Esophagus squamous epithelium (tissue), 5 donors: ENCODE measurements around the gene SLC7A5. TPM values are rescaled to one million over a fixed set of nuclear protein-coding genes. Genes with fewer than 3 reads are reported as not detected.

Experiments used
- DNase-seq: peaks from one replicate; lab custom pipeline; 2025; lab: John Stamatoyannopoulos, UW
- H3K27ac ChIP-seq, 4 donors: fragments of 200-600 bp; sonication (generic); one replicate each; pipeline ENCODE4 v1.5.1; 2016 to 2019; ENCODE audit warnings: mild to moderate bottlenecking in 1 of 4
- H3K27me3 ChIP-seq, 4 donors: fragments of 200-600 bp; sonication (generic); 1 replicate in 3 of 4; 2 replicates in 1 of 4; pipeline versions ENCODE4 v1.5.1 to v1.6.0; 2017 to 2021; ENCODE audit warnings: antibody characterized with exemption in 1 of 4
- H3K36me3 ChIP-seq, 3 donors: fragments of 200-600 bp; sonication (generic); one replicate each; pipeline ENCODE4 v1.5.1; 2016 to 2019
- H3K4me1 ChIP-seq, 3 donors: fragments of 200-600 bp; sonication (generic); one replicate each; pipeline ENCODE4 v1.5.1; 2017 to 2019
- H3K4me3 ChIP-seq, 4 donors: fragments of 200-600 bp; sonication (generic); 1 replicate in 3 of 4; 2 replicates in 1 of 4; pipeline ENCODE4 v1.5.1; 2016 to 2019; ENCODE audit warnings: mild to moderate bottlenecking in 2 of 4, moderate library complexity in 1 of 4
- H3K9me3 ChIP-seq, 3 donors: fragments of 200-600 bp; sonication (generic); one replicate each; pipeline ENCODE4 v1.5.1; 2016 to 2019
- POLR2A ChIP-seq, 4 donors: fragments of 450-650 bp; IDR thresholded peaks; one replicate each; pipeline ENCODE4 v1.6.1; 2017; ENCODE audit warnings: antibody characterized with exemption in 4 of 4, mild to moderate bottlenecking in 4 of 4, moderate library complexity in 3 of 4
- WGBS, 2 donors: methylation state at CpG; one replicate each; pipeline ENCODE4 v1.1.5; 2018; 5-methylcytosine and 5-hydroxymethylcytosine counted together
- intact Hi-C: fragments of 100-400 bp; cut with DNase I; formaldehyde crosslinking; loops from one replicate; pipeline ENCODE4 v1.15.0; 2022
- total RNA-seq, 4 donors: library from RNA; depleted of rRNA; stranded (reverse); fragments of >200 nt; gene quantifications; one replicate each; pipeline ENCODE4 v1.1.0, GENCODE V29; 2016
- TF ChIP-seq, protein P1 (sequence below), 6 experiments: fragments of 450-650 bp in 4 of 6; fragments of 200-600 bp in 2 of 6; sonication (generic) in 2 of 6; IDR thresholded peaks; one replicate each; pipeline ENCODE4 v1.5.1; 2016 to 2019; ENCODE audit warnings: antibody characterized with exemption in 6 of 6, mild to moderate bottlenecking in 4 of 6, moderate library complexity in 4 of 6
- donor health status: DM: yes; HTN: yes; CAD: no.

SLC7A5 gene
- total RNA-seq, 4 donors from 2014 or later: 75.3 to 179 (median 145) TPM

DNA sequence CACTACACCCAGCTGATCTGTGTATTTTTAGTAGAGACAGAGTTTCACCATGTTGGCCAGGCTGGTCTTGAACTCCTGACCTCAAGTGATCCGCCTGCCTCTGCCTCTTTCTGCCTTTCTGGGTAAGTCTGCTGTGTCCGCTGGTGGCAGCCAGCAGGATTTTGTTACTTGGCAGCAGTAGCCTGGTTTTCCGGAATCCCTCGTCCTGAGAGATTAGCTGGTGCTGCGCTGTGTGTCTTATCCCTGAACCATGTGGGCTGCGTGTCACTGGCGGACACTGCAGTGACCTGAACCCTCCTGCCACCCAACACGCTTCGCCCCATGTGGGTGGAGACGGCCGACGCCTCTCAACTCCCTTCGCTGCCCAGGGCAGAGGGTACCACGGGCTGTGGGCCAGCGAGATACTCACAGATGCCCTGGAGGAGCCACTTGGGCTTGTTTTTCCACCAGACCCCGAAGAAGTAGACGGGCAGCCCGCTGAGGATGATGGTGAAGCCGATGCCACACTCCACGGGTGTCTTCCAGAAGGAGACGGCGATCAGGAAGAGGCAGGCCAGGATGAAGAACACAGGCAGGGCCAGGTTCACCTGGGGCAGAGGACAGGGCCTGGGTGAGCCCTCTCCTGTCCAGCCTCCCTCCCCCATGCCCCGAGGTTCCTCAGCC lies 35.2 kb downstream of the SLC7A5 start:
- H3K27me3 ChIP-seq: peaks cover 0 to 34% (median 0%) of the 10 kb centered on the region in 4 donors
- 40 to 73% methylated on average over 5 to 8 of the region's 23 CpGs for WGBS, 2 donors
- no peak for DNase-seq
- no peaks in the 10 kb centered on the region for H3K9me3 ChIP-seq
- peaks cover 22 to 99% (median 37%) of the 10 kb centered on the region in 3 donors for H3K4me1 ChIP-seq
- peaks cover 3 to 79% (median 5%) of the 10 kb centered on the region in 3 donors for H3K36me3 ChIP-seq
- H3K27ac ChIP-seq: peak overlapping the region; percentile 72 to 85 (median 82)
- intact Hi-C loops: no loop called here
- peak overlapping the region in 2 of 4 donors; percentile 31 to 47 for H3K4me3 ChIP-seq
- TF ChIP-seq, protein P1, sequence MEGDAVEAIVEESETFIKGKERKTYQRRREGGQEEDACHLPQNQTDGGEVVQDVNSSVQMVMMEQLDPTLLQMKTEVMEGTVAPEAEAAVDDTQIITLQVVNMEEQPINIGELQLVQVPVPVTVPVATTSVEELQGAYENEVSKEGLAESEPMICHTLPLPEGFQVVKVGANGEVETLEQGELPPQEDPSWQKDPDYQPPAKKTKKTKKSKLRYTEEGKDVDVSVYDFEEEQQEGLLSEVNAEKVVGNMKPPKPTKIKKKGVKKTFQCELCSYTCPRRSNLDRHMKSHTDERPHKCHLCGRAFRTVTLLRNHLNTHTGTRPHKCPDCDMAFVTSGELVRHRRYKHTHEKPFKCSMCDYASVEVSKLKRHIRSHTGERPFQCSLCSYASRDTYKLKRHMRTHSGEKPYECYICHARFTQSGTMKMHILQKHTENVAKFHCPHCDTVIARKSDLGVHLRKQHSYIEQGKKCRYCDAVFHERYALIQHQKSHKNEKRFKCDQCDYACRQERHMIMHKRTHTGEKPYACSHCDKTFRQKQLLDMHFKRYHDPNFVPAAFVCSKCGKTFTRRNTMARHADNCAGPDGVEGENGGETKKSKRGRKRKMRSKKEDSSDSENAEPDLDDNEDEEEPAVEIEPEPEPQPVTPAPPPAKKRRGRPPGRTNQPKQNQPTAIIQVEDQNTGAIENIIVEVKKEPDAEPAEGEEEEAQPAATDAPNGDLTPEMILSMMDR (IDR thresholded peaks at IDR 0.05): no peak
- no peak for TF ChIP-seq POLR2A (IDR thresholded peaks at IDR 0.05)

DNA sequence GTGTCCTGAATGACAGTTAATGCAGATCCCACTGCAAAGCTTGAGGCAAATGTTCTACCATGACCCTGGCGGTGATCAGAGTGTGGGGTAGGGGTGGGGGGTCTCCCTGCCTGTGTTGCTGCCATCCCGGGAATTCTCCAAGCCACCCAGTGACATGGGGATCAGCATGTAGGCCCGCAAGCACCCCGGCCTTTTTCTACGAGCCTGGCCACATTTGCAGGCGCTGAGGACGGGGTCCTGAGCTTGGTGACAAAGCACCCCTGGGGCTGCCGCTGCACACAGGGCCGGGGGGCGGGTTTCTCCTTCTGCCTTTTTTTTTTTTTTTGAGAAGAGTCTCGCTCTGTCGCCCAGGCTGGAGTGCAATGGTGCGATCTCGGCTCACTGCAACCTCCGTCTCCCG lies 35.8 kb downstream of the SLC7A5 start:
- Histone ChIP-seq H3K9me3 (no peaks in the 10 kb centered on the region), H3K4me1 (peaks cover 22 to 99% (median 37%) of the 10 kb centered on the region in 3 donors), H3K27me3 (peaks cover 0 to 38% (median 0%) of the 10 kb centered on the region in 4 donors), H3K36me3 (peaks cover 1 to 73% (median 3%) of the 10 kb centered on the region in 3 donors), H3K27ac (peak overlapping the region; percentile 72 to 85 (median 82)), H3K4me3 (peak overlapping the region in 2 of 4 donors; percentile 31 to 47)
- WGBS, 2 donors: 33 to 54% methylated on average over 4 to 7 of the region's 16 CpGs
- intact Hi-C loops: no loop called here
- DNase-seq: no peak
- TF ChIP-seq POLR2A (IDR thresholded peaks at IDR 0.05): no peak
- TF ChIP-seq, protein P1 (IDR thresholded peaks at IDR 0.05): no peak

- DNase-seq: no peak
- peaks cover 0 to 66% (median 3%) of the 10 kb centered on the region in 3 donors for H3K36me3 ChIP-seq
- intact Hi-C loops: no loop called here
- H3K27me3 ChIP-seq: peaks cover 0 to 38% (median 0%) of the 10 kb centered on the region in 4 donors
- peak overlapping the region; percentile 72 to 85 (median 82) for H3K27ac ChIP-seq
- TF ChIP-seq, protein P1 (IDR thresholded peaks at IDR 0.05): no peak
- TF ChIP-seq POLR2A (IDR thresholded peaks at IDR 0.05): no peak
- peak overlapping the region in 1 of 4 donors; percentile 5 for H3K4me3 ChIP-seq
- peaks cover 24 to 99% (median 36%) of the 10 kb centered on the region in 3 donors for H3K4me1 ChIP-seq
- 50 to 75% methylated on average over 12 to 27 of the region's 34 CpGs for WGBS, 2 donors
- no peaks in the 10 kb centered on the region for H3K9me3 ChIP-seq
Observed at GRCh38 chr16:87832741-87833502, 36.4 kb downstream of the SLC7A5 start.

- H3K9me3 ChIP-seq: no peaks in the 10 kb centered on the region
- H3K4me1 ChIP-seq: peaks cover 25 to 96% (median 28%) of the 10 kb centered on the region in 3 donors
- H3K27ac ChIP-seq: peak overlapping the region; percentile 28 to 85 (median 78)
- DNase-seq: no peak
- H3K36me3 ChIP-seq: peaks cover 0 to 59% (median 3%) of the 10 kb centered on the region in 3 donors
- intact Hi-C loops: no loop called here
- no peak overlapping the region for H3K4me3 ChIP-seq
- no peak for TF ChIP-seq POLR2A (IDR thresholded peaks at IDR 0.05)
- TF ChIP-seq, protein P1 (IDR thresholded peaks at IDR 0.05): no peak
- no CpG with 5 or more reads among the region's 6 CpGs for WGBS, 2 donors
- H3K27me3 ChIP-seq: peaks cover 0 to 42% (median 0%) of the 10 kb centered on the region in 4 donors
Observed at GRCh38 chr16:87832137-87832527, 37.2 kb downstream of the SLC7A5 start.
